ENCODE data around the gene TCAP. TPM values are rescaled to one million over a fixed set of nuclear protein-coding genes. Genes with fewer than 3 reads are reported as not detected.

TCAP gene
- total RNA-seq, 1 donor from 2014 or later, result 2.7 TPM

GRCh38 chr17:39641097-39641496 lies 24.1 kb upstream of the TCAP start:
- Mint-ChIP-seq H3K27ac (no peak overlapping the region), H3K36me3 (ENCODE audit: insufficient read depth) (no peaks in the 10 kb centered on the region), H3K27me3 (no peaks in the 10 kb centered on the region), H3K4me1 (ENCODE audit: low read depth) (peaks cover 19% of the 10 kb centered on the region), H3K4me3 (ENCODE audit: low read depth) (no peak overlapping the region), H3K9me3 (ENCODE audit: low read depth) (no peaks in the 10 kb centered on the region)
- no peak for TF ChIP-seq CTCF (IDR thresholded peaks at IDR 0.05; ENCODE audit: unreplicated experiment)
- DNase-seq (ENCODE audit: low spot score, unreplicated experiment), result no peak

DNA sequence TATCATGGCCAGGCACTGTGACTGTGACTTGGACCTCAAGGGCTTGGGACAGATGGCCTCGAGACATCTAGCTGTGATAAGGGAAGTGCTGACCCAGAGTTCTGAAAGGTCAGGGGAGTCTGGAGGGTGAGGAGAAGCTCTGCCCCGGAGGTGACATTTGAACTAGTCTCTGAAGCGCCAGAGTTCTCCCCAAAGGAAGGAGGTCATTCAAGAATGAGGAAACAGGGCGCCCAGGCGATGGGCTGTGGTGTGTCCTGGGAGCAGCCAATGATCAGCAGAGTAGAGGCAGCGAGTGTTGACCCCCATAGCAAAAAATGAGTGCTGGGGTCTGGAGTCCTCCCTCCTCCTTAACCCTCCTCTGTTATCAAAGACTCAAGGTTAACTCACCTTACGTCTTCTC lies 23.3 kb upstream of the TCAP start:
- no peaks in the 10 kb centered on the region for H3K9me3 Mint-ChIP-seq (ENCODE audit: low read depth)
- TF ChIP-seq CTCF (IDR thresholded peaks at IDR 0.05; ENCODE audit: unreplicated experiment), result no peak
- no peak overlapping the region for H3K4me3 Mint-ChIP-seq (ENCODE audit: low read depth)
- no peak overlapping the region for H3K27ac Mint-ChIP-seq
- no peaks in the 10 kb centered on the region for H3K36me3 Mint-ChIP-seq (ENCODE audit: insufficient read depth)
- no peaks in the 10 kb centered on the region for H3K27me3 Mint-ChIP-seq
- peaks cover 16% of the 10 kb centered on the region for H3K4me1 Mint-ChIP-seq (ENCODE audit: low read depth)
- no peak for DNase-seq (ENCODE audit: low spot score, unreplicated experiment)

- TF ChIP-seq CTCF (IDR thresholded peaks at IDR 0.05; ENCODE audit: unreplicated experiment), result no peak
- no peak for DNase-seq (ENCODE audit: low spot score, unreplicated experiment)
- Mint-ChIP-seq H3K4me3 (ENCODE audit: low read depth) (no peak overlapping the region), H3K27ac (no peak overlapping the region), H3K27me3 (no peaks in the 10 kb centered on the region), H3K4me1 (ENCODE audit: low read depth) (peaks cover 13% of the 10 kb centered on the region), H3K36me3 (ENCODE audit: insufficient read depth) (no peaks in the 10 kb centered on the region), H3K9me3 (ENCODE audit: low read depth) (no peaks in the 10 kb centered on the region)
These were observed 22.7 kb upstream of the TCAP start for GRCh38 chr17:39642291-39643074.

GRCh38 chr17:39643271-39643670 lies 21.9 kb upstream of the TCAP start:
- no peak overlapping the region for H3K4me3 Mint-ChIP-seq (ENCODE audit: low read depth)
- H3K27ac Mint-ChIP-seq, result no peak overlapping the region
- TF ChIP-seq CTCF (IDR thresholded peaks at IDR 0.05; ENCODE audit: unreplicated experiment), result no peak
- H3K9me3 Mint-ChIP-seq (ENCODE audit: low read depth), result no peaks in the 10 kb centered on the region
- H3K27me3 Mint-ChIP-seq, result no peaks in the 10 kb centered on the region
- DNase-seq (ENCODE audit: low spot score, unreplicated experiment), result no peak
- no peaks in the 10 kb centered on the region for H3K36me3 Mint-ChIP-seq (ENCODE audit: insufficient read depth)
- peaks cover 7% of the 10 kb centered on the region for H3K4me1 Mint-ChIP-seq (ENCODE audit: low read depth)

GRCh38 chr17:39647256-39647655 lies 17.9 kb upstream of the TCAP start:
- Mint-ChIP-seq H3K4me3 (ENCODE audit: low read depth) (no peak overlapping the region), H3K36me3 (ENCODE audit: insufficient read depth) (peaks cover 2% of the 10 kb centered on the region), H3K27ac (no peak overlapping the region)

More at GRCh38 chr17:39647256-39647655, 17.9 kb upstream of the TCAP start:
- Mint-ChIP-seq H3K4me1 (ENCODE audit: low read depth) (peaks cover 14% of the 10 kb centered on the region), H3K27me3 (no peaks in the 10 kb centered on the region), H3K9me3 (ENCODE audit: low read depth) (no peaks in the 10 kb centered on the region)
- no peak for DNase-seq (ENCODE audit: low spot score, unreplicated experiment)
- TF ChIP-seq CTCF (IDR thresholded peaks at IDR 0.05; ENCODE audit: unreplicated experiment), result no peak
